HUES64 (cell line): ENCODE results near the gene HTRA3.
A peak's percentile ranks its signal among the peaks of the same experiment; 100 is the strongest.

Experiments used
- H3K27ac ChIP-seq: 2 replicates; pipeline ENCODE4 v1.7.0; 2013; ENCODE audit warnings: low read depth, low read length, inconsistent platforms
- H3K27me3 ChIP-seq: 2 replicates; pipeline ENCODE4 v1.6.1; 2013; ENCODE audit warnings: mild to moderate bottlenecking, low read length; ENCODE audit not compliant: insufficient read depth
- H3K36me3 ChIP-seq: 2 replicates; pipeline ENCODE4 v1.6.1; 2013; ENCODE audit warnings: mild to moderate bottlenecking, low read length; ENCODE audit not compliant: insufficient read depth
- H3K4me1 ChIP-seq: 2 replicates; pipeline ENCODE4 v1.6.1; 2013; ENCODE audit warnings: mild to moderate bottlenecking, low read length, moderate library complexity; ENCODE audit not compliant: insufficient read depth
- H3K4me3 ChIP-seq: 2 replicates; pipeline ENCODE4 v1.5.1; 2013; ENCODE audit warnings: mild to moderate bottlenecking, low read length, moderate library complexity
- H3K9ac ChIP-seq: 2 replicates; pipeline ENCODE4 v1.6.1; 2013; ENCODE audit warnings: mild to moderate bottlenecking, low read depth, low read length
- H3K9me3 ChIP-seq: 2 replicates; pipeline ENCODE4 v1.6.1; 2013; ENCODE audit warnings: low read depth, low read length; ENCODE audit not compliant: insufficient read depth
- WGBS: fragments of 150-250, 120-280 bp; methylation state at CpG from one replicate; pipeline ENCODE4 v1.1.7; 2013; ENCODE audit warnings: missing lambda C conversion rate; 5-methylcytosine and 5-hydroxymethylcytosine counted together

Gene HTRA3

DNA sequence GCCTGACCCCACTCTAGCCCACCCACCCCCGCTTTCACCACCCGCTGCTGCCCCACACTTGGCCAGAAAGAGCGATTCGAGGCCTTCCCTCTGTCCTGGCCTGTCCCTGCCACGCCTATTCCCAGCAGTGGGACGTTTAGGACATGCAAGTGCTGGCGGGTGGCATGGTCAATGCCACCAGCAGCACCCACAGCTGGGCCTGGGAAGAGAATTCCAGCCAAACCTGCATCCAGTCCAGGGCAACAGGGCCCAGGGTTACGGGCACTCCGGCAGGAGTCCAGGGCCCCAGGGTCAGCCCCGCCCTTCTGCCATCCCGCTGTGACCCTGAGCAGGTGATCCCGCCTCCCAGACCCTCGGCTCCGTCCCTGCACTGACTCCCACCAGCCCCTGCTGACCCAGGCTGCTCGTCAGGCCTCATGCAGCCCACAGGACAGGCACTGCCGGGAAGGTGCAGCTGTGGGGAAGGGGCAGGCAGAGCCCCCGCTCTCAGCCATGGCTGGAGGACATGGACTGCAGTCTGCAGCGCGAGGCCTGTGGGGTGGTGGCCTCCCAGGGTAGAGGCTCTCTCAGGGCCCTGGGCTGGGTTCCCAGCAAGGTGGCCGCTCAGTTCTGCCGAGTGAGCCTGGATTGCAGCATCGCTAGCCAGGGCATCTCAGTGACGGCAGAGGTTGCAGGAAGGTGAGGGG, 6.8 kb upstream of the HTRA3 start:
- H3K27me3 ChIP-seq: peaks cover 4% of the 10 kb centered on the region; the same call in 1 of the 2 replicates
- WGBS: 67% methylated on average over 23 of the region's 23 CpGs
- H3K27ac ChIP-seq: no peak overlapping the region
- H3K9ac ChIP-seq: no peak overlapping the region
- H3K36me3 ChIP-seq: no peaks in the 10 kb centered on the region
- no peaks in the 10 kb centered on the region for H3K4me1 ChIP-seq
- H3K4me3 ChIP-seq: no peak overlapping the region
- H3K9me3 ChIP-seq: no peaks in the 10 kb centered on the region

DNA sequence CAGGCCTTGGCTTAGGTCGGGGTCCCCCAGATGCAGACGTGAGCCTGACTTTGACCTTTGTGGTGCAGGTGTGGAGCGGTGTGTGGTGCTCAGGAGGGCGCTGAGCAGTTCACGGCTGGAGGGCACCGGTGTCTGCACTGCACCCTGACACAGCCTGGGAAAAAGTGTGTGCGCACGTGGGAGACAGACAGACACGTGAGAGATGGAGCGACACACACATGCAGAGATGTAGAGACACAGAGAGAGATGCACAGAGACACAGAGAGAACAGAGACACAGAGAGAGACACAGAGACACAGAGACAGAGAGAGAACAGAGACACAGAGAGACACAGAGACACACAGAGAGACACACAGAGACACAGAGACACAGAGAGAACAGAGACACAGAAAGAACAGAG, 6.2 kb upstream of the HTRA3 start:
- H3K4me1 ChIP-seq: no peaks in the 10 kb centered on the region
- WGBS: 95% methylated on average over 10 of the region's 10 CpGs
- no peak overlapping the region for H3K4me3 ChIP-seq
- H3K27ac ChIP-seq: no peak overlapping the region
- H3K36me3 ChIP-seq: no peaks in the 10 kb centered on the region
- peaks cover 4% of the 10 kb centered on the region; the same call in 1 of the 2 replicates for H3K27me3 ChIP-seq
- no peaks in the 10 kb centered on the region for H3K9me3 ChIP-seq
- no peak overlapping the region for H3K9ac ChIP-seq

DNA sequence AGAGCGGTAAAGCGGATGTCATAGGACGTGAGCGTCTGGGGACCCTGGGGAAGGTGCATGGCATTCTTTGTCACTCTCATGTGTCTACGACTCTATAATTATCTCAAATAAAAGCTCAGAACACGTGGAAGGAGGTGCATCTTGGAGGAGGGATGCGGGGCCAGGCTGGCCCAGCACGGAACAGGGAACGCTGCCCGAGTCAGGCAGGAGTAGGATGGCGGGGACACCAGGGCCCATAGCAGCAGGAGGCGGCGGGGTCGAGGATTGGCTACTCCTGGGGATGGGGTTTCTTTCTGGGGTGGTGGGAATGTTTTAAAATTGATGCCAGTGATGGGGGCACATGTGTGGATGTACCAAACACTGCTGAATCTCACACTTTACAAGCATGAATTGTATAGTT, 5.4 kb upstream of the HTRA3 start:
- Histone ChIP-seq H3K27ac (no peak overlapping the region), H3K9me3 (no peaks in the 10 kb centered on the region), H3K27me3 (peaks cover 11% of the 10 kb centered on the region), H3K36me3 (no peaks in the 10 kb centered on the region), H3K9ac (no peak overlapping the region), H3K4me3 (no peak overlapping the region), H3K4me1 (no peaks in the 10 kb centered on the region)
- 91% methylated on average over 14 of the region's 14 CpGs for WGBS

DNA sequence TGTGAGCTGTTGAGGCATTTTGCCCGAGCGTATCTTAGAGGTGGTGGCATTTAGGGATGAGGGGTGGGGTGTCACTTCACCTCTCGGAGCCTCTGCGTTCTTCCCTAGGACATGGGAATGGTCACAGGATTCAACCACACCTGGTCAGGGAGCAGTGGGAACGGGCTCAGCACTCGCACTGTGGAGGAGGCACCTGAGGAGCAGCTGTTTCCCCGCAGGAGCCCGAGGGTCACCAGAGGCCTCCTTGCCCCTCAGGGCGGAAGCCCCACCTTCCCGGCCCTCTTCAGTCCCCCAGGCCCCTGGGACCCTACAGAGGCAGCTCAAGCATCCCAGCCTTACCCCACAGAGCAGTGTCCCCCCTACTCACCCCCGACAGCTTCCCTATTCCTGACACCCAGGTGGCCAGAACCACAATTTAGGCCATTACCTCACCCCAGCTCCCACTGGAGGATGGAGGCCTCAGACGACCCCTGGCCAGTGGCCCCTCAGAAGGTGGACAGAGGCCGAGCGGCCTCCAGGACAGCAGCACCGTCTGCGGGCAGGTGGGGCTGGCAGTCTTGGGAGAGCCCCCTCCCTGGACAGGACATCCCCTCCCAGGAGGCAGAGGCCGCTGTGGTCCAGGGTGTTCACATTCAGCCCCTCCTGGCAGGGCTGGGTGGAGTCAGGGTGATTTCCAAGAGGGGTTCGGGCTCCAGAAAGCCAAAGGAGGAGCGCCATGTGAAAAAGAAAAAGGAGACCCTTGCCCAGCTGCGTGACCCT, 4.2 kb upstream of the HTRA3 start:
- WGBS: 87% methylated on average over 20 of the region's 20 CpGs
- Histone ChIP-seq H3K9ac (no peak overlapping the region), H3K9me3 (no peaks in the 10 kb centered on the region), H3K4me1 (no peaks in the 10 kb centered on the region), H3K27me3 (peaks cover 23% of the 10 kb centered on the region), H3K27ac (no peak overlapping the region), H3K4me3 (no peak overlapping the region), H3K36me3 (no peaks in the 10 kb centered on the region)

DNA sequence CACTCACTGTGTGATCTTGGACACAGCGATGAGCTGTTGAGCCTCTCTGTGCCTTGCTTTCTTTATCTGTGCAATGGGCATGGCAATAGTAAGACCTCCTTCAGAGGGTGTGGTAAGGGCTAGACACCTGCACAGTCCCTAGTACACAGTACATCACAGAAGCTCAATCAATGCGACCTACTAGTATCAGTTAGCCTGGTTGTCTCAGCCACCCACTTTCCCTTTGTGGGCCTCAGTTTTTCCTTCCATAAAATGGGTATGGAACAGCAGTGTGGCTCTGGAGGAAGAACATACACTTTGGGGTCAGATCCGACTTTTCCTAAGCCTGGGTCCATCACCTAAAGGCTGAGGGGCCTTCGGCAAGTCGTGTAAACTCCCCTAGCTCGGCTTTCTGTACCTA, 3.5 kb upstream of the HTRA3 start:
- Histone ChIP-seq H3K36me3 (no peaks in the 10 kb centered on the region), H3K9me3 (no peaks in the 10 kb centered on the region), H3K9ac (no peak overlapping the region), H3K27ac (no peak overlapping the region), H3K4me1 (no peaks in the 10 kb centered on the region), H3K4me3 (no peak overlapping the region), H3K27me3 (peaks cover 30% of the 10 kb centered on the region)
- WGBS: 86% methylated on average over 6 of the region's 6 CpGs

DNA sequence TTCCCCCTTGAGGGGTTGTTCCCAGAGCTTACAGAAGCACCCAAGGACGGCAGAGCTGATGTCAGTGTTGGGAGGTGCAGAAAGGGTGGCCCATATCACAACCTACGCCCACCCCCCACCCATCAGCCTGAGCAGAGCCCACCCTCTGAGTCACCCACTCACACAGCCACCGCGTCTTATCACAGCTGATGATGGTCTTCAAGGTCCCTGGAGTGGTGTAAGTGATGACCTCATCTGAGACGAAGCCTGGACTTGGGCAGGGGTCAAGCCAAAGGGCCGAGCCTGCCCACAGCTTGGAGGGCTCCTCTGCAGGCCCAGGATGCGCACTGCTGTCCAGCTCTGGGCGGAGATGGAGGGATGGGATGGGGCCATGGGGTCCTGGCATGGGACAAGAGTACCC, 3.0 kb upstream of the HTRA3 start:
- H3K9me3 ChIP-seq: no peaks in the 10 kb centered on the region
- H3K27me3 ChIP-seq: peaks cover 35% of the 10 kb centered on the region
- H3K4me1 ChIP-seq: no peaks in the 10 kb centered on the region
- no peak overlapping the region for H3K4me3 ChIP-seq
- no peak overlapping the region for H3K27ac ChIP-seq
- WGBS: 83% methylated on average over 7 of the region's 8 CpGs
- no peak overlapping the region for H3K9ac ChIP-seq
- no peaks in the 10 kb centered on the region for H3K36me3 ChIP-seq

DNA sequence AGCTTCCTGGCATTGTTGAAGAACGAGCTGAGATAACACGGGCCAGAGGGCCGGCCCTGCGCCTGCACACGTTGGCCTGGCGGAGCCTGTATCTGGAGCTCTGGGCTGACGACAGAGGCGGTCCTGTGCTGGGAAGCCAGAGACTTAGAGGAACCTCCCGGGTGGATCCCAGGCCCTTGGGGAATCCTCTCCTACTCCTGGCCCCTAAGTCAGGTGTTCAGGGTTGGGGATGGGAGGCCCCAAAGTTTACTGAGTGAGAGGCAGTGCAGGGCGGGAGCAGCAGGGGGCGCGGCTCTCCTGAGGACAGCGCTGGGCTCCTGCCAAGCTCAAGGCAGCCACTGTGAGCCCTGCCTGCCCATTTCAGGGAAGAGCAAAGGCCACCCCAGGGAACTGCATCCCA, 2.5 kb upstream of the HTRA3 start:
- H3K27ac ChIP-seq: no peak overlapping the region
- no peak overlapping the region for H3K9ac ChIP-seq
- WGBS: 73% methylated on average over 13 of the region's 13 CpGs
- no peaks in the 10 kb centered on the region for H3K9me3 ChIP-seq
- peaks cover 40% of the 10 kb centered on the region for H3K27me3 ChIP-seq
- no peak overlapping the region for H3K4me3 ChIP-seq
- H3K4me1 ChIP-seq: no peaks in the 10 kb centered on the region
- no peaks in the 10 kb centered on the region for H3K36me3 ChIP-seq

DNA sequence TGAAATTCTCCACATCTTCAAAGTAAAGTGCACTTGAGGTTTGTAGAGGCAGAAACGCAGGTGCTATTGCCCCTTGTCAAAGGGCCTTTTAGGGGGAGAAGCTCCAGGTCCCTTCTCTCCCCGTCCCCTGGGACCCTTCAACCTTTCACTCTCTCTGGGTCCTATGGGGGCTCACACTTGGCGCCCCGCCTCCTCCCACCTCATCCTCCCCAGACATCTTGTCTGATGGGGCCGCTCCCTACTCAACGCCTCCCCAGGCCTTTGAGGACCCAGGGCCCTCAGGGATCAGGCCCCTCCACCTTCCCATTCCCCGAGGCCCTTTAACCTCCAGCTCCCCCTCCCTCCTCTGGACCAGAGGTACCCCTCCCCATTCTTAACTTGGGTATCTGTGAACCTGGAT, 1.3 kb upstream of the HTRA3 start:
- WGBS: 94% methylated on average over 7 of the region's 7 CpGs
- Histone ChIP-seq H3K27me3 (peaks cover 47% of the 10 kb centered on the region), H3K4me1 (no peaks in the 10 kb centered on the region), H3K9ac (no peak overlapping the region), H3K36me3 (no peaks in the 10 kb centered on the region), H3K27ac (no peak overlapping the region), H3K9me3 (no peaks in the 10 kb centered on the region), H3K4me3 (no peak overlapping the region)

DNA sequence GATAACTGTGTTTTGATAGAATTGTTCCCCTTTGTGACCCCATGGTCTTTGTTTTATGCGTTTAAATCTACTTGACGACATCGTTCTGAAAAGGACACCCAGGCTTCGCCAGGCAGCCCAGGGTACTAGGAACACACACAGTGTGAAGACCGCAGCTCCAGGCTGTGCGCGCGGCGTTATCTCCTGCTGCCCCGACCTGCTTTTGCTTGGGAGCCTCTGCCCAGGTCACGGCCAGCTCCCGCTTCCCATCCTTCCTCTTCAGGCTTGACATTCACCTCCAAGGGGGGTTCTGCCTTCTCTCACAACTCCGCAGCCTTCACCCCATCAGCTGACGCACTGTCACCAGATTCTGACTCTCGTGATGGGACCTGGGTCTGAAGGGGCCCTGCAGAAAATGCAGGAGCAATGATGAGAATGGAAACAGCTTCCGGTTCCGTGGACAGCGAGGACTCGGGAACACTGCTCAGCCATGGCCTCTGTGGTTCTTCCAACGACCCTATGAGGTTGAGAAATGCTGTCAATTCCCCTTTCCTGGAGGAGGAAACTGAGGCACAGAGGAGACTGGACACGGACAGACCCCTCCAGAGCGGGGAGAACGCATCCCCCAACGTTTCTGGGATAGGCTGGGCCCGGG, 536 bp upstream of the HTRA3 start:
- no peak overlapping the region for H3K27ac ChIP-seq
- 78% methylated on average over 25 of the region's 25 CpGs for WGBS
- peaks cover 43% of the 10 kb centered on the region for H3K27me3 ChIP-seq
- H3K36me3 ChIP-seq: no peaks in the 10 kb centered on the region
- no peaks in the 10 kb centered on the region for H3K4me1 ChIP-seq
- H3K9me3 ChIP-seq: no peaks in the 10 kb centered on the region
- peak overlapping the region; percentile 59; the same call in 1 of the 2 replicates for H3K4me3 ChIP-seq
- no peak overlapping the region for H3K9ac ChIP-seq

DNA sequence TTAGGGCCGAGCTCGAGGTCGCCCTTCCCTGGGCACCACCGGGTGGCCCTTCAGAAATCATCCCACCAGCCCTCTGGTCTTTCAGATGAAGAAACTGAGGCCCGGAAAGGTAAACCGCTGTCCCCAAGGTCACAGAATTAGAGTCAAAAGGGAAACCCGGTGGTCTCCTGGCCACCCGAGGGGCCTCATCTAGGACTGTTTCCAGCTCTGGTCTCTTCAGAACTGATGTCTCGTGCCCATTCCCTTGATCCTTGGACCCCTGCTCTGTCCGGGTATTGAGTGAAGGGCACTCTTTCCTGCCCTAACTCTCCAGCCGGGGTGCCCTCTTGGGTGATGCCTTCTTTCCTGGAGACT, 841 bp downstream of the HTRA3 start:
- H3K27ac ChIP-seq: no peak overlapping the region
- 59% methylated on average over 11 of the region's 11 CpGs for WGBS
- H3K4me3 ChIP-seq: peak overlapping the region; percentile 59
- H3K27me3 ChIP-seq: peaks cover 43% of the 10 kb centered on the region
- no peaks in the 10 kb centered on the region for H3K9me3 ChIP-seq
- H3K36me3 ChIP-seq: no peaks in the 10 kb centered on the region
- H3K4me1 ChIP-seq: no peaks in the 10 kb centered on the region
- no peak overlapping the region for H3K9ac ChIP-seq
